K562 (cell line): ENCODE measurements around the gene ARHGAP26. TPM values are rescaled to one million over a fixed set of nuclear protein-coding genes. Genes with fewer than 3 reads are reported as not detected.

ENCODE experiments used
- DDX20 ChIP-seq: fragments of 450-650 bp; IDR thresholded peaks from 2 replicates; pipeline ENCODE4 v1.6.1; 2016; ENCODE audit warnings: missing genetic modification characterization, low read depth, mild to moderate bottlenecking, missing compliant biosample characterization, moderate library complexity
- FOSL1 ChIP-seq: fragments of 200-800 bp; sonication (Bioruptor generic); conservative IDR thresholded peaks from 2 replicates; pipeline ENCODE4 v1.6.1; 2016; ENCODE audit warnings: missing genetic modification characterization, missing compliant biosample characterization
- SIRT6 ChIP-seq: IDR thresholded peaks from one replicate; pipeline ENCODE4 v1.6.1; 2012; ENCODE audit warnings: low read depth, mild to moderate bottlenecking, control low read depth, inconsistent platforms, low read length, moderate library complexity
- TAF7 ChIP-seq: fragments of 450-650 bp; IDR thresholded peaks from 2 replicates; pipeline ENCODE4 v1.6.1; 2016; ENCODE audit warnings: missing genetic modification characterization, missing compliant biosample characterization
- polyA plus RNA-seq, 8 experiments: library from polyadenylated mRNA; depleted of rRNA in 4 of 8; stranded (reverse) in 5 of 8; unstranded in 3 of 8; fragments of >200 nt; fragmentation: Nextera tagmentation in 2 of 8; fragmentation: Illumina TruSeq in 1 of 8; extraction: Ambion mirVana in 2 of 8; extraction: Trizol in 1 of 8; gene quantifications; 2 replicates each; pipeline versions ENCODE4 v1.2.1 to v1.2.3, GENCODE V29; 2011 to 2014; ENCODE audit warnings: inconsistent platforms in 1 of 8, missing spikeins in 1 of 8
- total RNA-seq, 7 experiments: library from RNA; depleted of rRNA in 6 of 7; stranded (reverse); fragments of >200 nt in 6 of 7; fragmentation: Illumina TruSeq in 2 of 7; extraction: Trizol in 2 of 7; gene quantifications; 2 replicates each; pipeline versions ENCODE4 v1.2.1 to v1.2.3, GENCODE V29; 2011 to 2021; ENCODE audit warnings: low replicate concordance in 1 of 7
- TF ChIP-seq, protein P1 (sequence below): fragments of 450-650 bp; IDR thresholded peaks from one replicate; pipeline ENCODE4 v1.6.1; 2018; ENCODE audit warnings: mild to moderate bottlenecking, moderate library complexity; ENCODE audit not compliant: partially characterized antibody
- TF ChIP-seq, protein P2 (sequence below): IDR thresholded peaks from 2 replicates; pipeline ENCODE4 v1.6.1; 2012; ENCODE audit warnings: low read depth, low read length, improper control_type of control experiment, borderline replicate concordance
- TF ChIP-seq, protein P3 (sequence below): fragments of 200-800 bp; sonication (Bioruptor generic); IDR thresholded peaks from 2 replicates; pipeline ENCODE4 v1.6.1; 2017; ENCODE audit warnings: missing genetic modification characterization, missing compliant biosample characterization

Gene ARHGAP26
- total and polyA plus RNA-seq, 9 of the 15 experiments (the other 6 are each of a cell fraction or from before 2014, with no cell fraction given): 0.13 to 1.1 (median 0.55) TPM

DNA sequence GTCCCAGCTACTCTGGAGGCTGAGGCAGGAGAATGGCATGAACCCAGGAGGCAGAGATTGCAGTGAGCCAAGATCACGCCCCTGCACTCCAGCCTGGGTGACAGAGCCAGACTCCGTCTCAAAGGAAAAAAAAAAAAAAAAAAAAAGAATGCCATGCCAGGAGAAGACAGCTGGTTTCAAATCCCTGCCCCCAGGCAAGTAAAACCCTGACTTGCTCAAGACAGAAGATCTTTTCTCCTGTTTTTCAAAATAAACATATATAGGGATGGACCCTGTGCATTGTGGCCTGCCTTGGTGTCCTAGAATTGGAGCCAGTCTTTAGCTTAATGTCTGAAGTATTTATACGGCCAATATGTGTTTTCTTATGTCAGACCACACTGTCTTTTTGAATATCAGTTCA lies 456.2 kb downstream of the ARHGAP26 start (continued):
- TF ChIP-seq, protein P1, sequence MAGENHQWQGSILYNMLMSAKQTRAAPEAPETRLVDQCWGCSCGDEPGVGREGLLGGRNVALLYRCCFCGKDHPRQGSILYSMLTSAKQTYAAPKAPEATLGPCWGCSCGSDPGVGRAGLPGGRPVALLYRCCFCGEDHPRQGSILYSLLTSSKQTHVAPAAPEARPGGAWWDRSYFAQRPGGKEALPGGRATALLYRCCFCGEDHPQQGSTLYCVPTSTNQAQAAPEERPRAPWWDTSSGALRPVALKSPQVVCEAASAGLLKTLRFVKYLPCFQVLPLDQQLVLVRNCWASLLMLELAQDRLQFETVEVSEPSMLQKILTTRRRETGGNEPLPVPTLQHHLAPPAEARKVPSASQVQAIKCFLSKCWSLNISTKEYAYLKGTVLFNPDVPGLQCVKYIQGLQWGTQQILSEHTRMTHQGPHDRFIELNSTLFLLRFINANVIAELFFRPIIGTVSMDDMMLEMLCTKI: no peak
- TF ChIP-seq DDX20 (no peak), SIRT6 (no peak), TAF7 (no peak), FOSL1 (tag) (no peak)
- TF ChIP-seq, protein P2, sequence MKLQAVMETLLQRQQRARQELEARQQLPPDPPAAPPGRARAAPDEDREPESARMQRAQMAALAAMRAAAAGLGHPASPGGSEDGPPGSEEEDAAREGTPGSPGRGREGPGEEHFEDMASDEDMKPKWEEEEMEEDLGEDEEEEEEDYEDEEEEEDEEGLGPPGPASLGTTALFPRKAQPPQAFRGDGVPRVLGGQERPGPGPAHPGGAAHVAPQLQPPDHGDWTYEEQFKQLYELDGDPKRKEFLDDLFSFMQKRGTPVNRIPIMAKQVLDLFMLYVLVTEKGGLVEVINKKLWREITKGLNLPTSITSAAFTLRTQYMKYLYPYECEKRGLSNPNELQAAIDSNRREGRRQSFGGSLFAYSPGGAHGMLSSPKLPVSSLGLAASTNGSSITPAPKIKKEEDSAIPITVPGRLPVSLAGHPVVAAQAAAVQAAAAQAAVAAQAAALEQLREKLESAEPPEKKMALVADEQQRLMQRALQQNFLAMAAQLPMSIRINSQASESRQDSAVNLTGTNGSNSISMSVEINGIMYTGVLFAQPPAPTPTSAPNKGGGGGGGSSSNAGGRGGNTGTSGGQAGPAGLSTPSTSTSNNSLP: no peak
- TF ChIP-seq, protein P3, sequence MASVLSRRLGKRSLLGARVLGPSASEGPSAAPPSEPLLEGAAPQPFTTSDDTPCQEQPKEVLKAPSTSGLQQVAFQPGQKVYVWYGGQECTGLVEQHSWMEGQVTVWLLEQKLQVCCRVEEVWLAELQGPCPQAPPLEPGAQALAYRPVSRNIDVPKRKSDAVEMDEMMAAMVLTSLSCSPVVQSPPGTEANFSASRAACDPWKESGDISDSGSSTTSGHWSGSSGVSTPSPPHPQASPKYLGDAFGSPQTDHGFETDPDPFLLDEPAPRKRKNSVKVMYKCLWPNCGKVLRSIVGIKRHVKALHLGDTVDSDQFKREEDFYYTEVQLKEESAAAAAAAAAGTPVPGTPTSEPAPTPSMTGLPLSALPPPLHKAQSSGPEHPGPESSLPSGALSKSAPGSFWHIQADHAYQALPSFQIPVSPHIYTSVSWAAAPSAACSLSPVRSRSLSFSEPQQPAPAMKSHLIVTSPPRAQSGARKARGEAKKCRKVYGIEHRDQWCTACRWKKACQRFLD (CRISPR knock-in tag): no peak
